MCF 10A (cell line): Measurements from ENCODE around the gene TGFBI. TPM values are rescaled to one million over a fixed set of nuclear protein-coding genes. Genes with fewer than 3 reads are reported as not detected.

Source experiments
- BruUV-seq: library from RNA; stranded (reverse); fragments of 400-500 nt; replicated peaks from 2 replicates; lab custom pipeline; 2021; lab: Mats Ljungman, UMichigan
- CTCF ChIA-PET: fragments of 300-600 bp; sonication (Branson Sonifier 250); formaldehyde crosslinking; extraction: SDS; loops from one replicate; lab custom pipeline; 2021; ENCODE audit warnings: antibody characterized with exemption, inconsistent platforms; lab: Yijun Ruan, JAX
- POLR2A ChIA-PET: fragments of 300-600, 350-650 bp; sonication (Branson Sonifier 250); formaldehyde crosslinking; extraction: SDS; loops from one replicate; lab custom pipeline; 2020; ENCODE audit warnings: antibody characterized with exemption, inconsistent platforms; lab: Yijun Ruan, JAX
- DNase-seq: peaks from one replicate; pipeline ENCODE4 v3.0.0-alpha.2; 2018; ENCODE audit not compliant: unreplicated experiment
- H3K27ac Mint-ChIP-seq: one replicate; pipeline ENCODE4 v1.8.0; 2022; ENCODE audit warnings: mild to moderate bottlenecking, low read depth, mixed read lengths; ENCODE audit not compliant: unreplicated experiment
- H3K27me3 Mint-ChIP-seq: one replicate; pipeline ENCODE4 v1.8.0; 2022; ENCODE audit warnings: mixed read lengths; ENCODE audit not compliant: insufficient read depth, unreplicated experiment
- H3K36me3 Mint-ChIP-seq: one replicate; pipeline ENCODE4 v1.8.0; 2022; ENCODE audit warnings: mild to moderate bottlenecking, moderate library complexity, mixed read lengths; ENCODE audit not compliant: insufficient read depth, unreplicated experiment
- H3K4me1 Mint-ChIP-seq: one replicate; pipeline ENCODE4 v1.8.0; 2022; ENCODE audit warnings: mixed read lengths; ENCODE audit not compliant: insufficient read depth, unreplicated experiment
- H3K4me3 Mint-ChIP-seq: one replicate; pipeline ENCODE4 v1.8.0; 2022; ENCODE audit warnings: mild to moderate bottlenecking, moderate library complexity, mixed read lengths; ENCODE audit not compliant: unreplicated experiment
- H3K9me3 Mint-ChIP-seq: one replicate; pipeline ENCODE4 v1.8.0; 2022; ENCODE audit warnings: mixed read lengths; ENCODE audit not compliant: unreplicated experiment
- CTCF ChIP-seq: fragments of 200-600 bp; IDR thresholded peaks from one replicate; pipeline ENCODE4 v1.8.0; 2022; ENCODE audit warnings: antibody characterized with exemption, mild to moderate bottlenecking; ENCODE audit not compliant: unreplicated experiment
- intact Hi-C: fragments of 100-400 bp; cut with micrococcal nuclease; formaldehyde crosslinking; loops from 2 replicates; pipeline ENCODE4 v1.14.1; 2022
- total RNA-seq: library from RNA; stranded (reverse); gene quantifications from 2 replicates; pipeline ENCODE4 v1.2.3, GENCODE V29; 2022

The TGFBI gene
- total RNA-seq, 1 experiment from 2014 or later = 892 TPM

DNA sequence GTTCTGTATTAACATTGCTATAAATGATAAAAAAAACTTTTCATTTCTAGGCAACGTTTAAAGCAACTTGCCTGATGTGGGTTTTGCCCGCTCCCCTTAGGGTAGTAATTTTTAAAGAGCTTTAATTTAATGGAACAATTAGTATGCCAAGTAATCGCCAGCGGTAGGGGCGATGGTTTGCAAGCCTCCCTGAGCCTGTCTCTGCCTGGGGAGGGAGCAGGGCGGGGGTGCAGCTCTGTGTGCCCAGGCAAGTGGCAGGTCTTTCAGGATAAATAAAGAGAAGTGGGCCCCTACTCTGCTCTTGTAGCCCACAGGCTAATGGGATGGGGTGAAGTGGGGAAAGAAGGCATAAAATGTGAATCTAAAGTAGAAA, 13.8 kb upstream of the TGFBI start:
- no peak overlapping the region for H3K4me3 Mint-ChIP-seq
- POLR2A ChIA-PET = interaction anchor here (0.5 to 39.3 kb wide), 5 partner anchors 4 to 520 kb away, joined by 3 to 1604 read pairs (median 5); partner anchors contain the start of gene TGFBI
- no peaks in the 10 kb centered on the region for H3K27me3 Mint-ChIP-seq
- DNase-seq = no peak
- intact Hi-C loops = no loop called here
- no peaks in the 10 kb centered on the region for H3K9me3 Mint-ChIP-seq
- peak overlapping the region; percentile 88 for H3K27ac Mint-ChIP-seq
- TF ChIP-seq CTCF = no peak
- peaks cover 84% of the 10 kb centered on the region for H3K4me1 Mint-ChIP-seq
- CTCF ChIA-PET = interaction anchor here (0.5 to 13.4 kb wide), 5 partner anchors 19 to 1872 kb away, joined by 3 to 171 read pairs (median 3); partner anchors contain the start of gene TGFBI
- no TSS peak for BruUV-seq
- H3K36me3 Mint-ChIP-seq = peaks cover 6% of the 10 kb centered on the region

- no peak for TF ChIP-seq CTCF
- no TSS peak for BruUV-seq
- peak; percentile 33 for DNase-seq
- H3K4me3 Mint-ChIP-seq = no peak overlapping the region
- no peak overlapping the region for H3K27ac Mint-ChIP-seq
- intact Hi-C loops = no loop called here
- peaks cover 92% of the 10 kb centered on the region for H3K4me1 Mint-ChIP-seq
- ChIA-PET POLR2A (interaction anchor here (1.0 to 39.3 kb wide), 5 partner anchors 6 to 117 kb away, joined by 3 to 1604 read pairs (median 4); partner anchors contain the start of genes SMAD5 and TGFBI), CTCF (interaction anchor here (0.6 to 13.4 kb wide), 7 partner anchors 9 to 73 kb away, joined by 3 to 171 read pairs (median 3); partner anchors contain the start of gene TGFBI)
- no peaks in the 10 kb centered on the region for H3K27me3 Mint-ChIP-seq
- peaks cover 6% of the 10 kb centered on the region for H3K36me3 Mint-ChIP-seq
- no peaks in the 10 kb centered on the region for H3K9me3 Mint-ChIP-seq
Measured at GRCh38 chr5:136015966-136016650, 12.7 kb upstream of the TGFBI start.

- Mint-ChIP-seq H3K27me3 (no peaks in the 10 kb centered on the region), H3K36me3 (peaks cover 6% of the 10 kb centered on the region), H3K4me3 (no peak overlapping the region), H3K27ac (peak overlapping the region; percentile 81), H3K4me1 (peaks cover 87% of the 10 kb centered on the region), H3K9me3 (no peaks in the 10 kb centered on the region)
- CTCF ChIA-PET = interaction anchor here (1.1 to 13.4 kb wide), 3 partner anchors 14 to 61 kb away, joined by 3 to 171 read pairs (median 10); partner anchors contain the start of gene TGFBI
- intact Hi-C loops = loop anchor here (1.0 kb wide), 1 partner anchor 72 kb away; no protein-coding TSS in a partner anchor
- BruUV-seq = no TSS peak
- POLR2A ChIA-PET = interaction anchor here (0.7 to 39.3 kb wide), 6 partner anchors 6 to 126 kb away, joined by 3 to 1604 read pairs (median 4); partner anchors contain the start of genes SMAD5 and TGFBI
- DNase-seq = peak; percentile 100
- TF ChIP-seq CTCF = no peak
Measured at GRCh38 chr5:136016945-136017530, 11.8 kb upstream of the TGFBI start.
